RCC 7860 (cell line): ENCODE measurements around the gene DNMT3A.
A peak's percentile ranks its signal among the peaks of the same experiment; 100 is the strongest.

Experiments
- DNase-seq: peaks from one replicate; pipeline ENCODE4 v3.0.0-alpha.2; 2015; ENCODE audit warnings: low spot score
- FAIRE-seq: peaks from 2 replicates; lab custom pipeline; 2012; peaks lifted over from hg19 to GRCh38; lab: Jason Lieb, UNC

DNMT3A gene

GRCh38 chr2:25245141-25245540 is 96.6 kb downstream of the DNMT3A start:
- no peak for DNase-seq
- no peak for FAIRE-seq

GRCh38 chr2:25243995-25244394 is 97.7 kb downstream of the DNMT3A start:
- DNase-seq (no peak), FAIRE-seq (no peak)

GRCh38 chr2:25241452-25241851 is 100.3 kb downstream of the DNMT3A start:
- DNase-seq (no peak), FAIRE-seq (no peak)

- FAIRE-seq (no peak), DNase-seq (no peak)
These were observed 101.1 kb downstream of the DNMT3A start for GRCh38 chr2:25240636-25241035.

GRCh38 chr2:25238920-25239319 is 102.8 kb downstream of the DNMT3A start:
- FAIRE-seq (no peak), DNase-seq (no peak)

GRCh38 chr2:25237764-25238163 is 104.0 kb downstream of the DNMT3A start:
- DNase-seq (no peak), FAIRE-seq (no peak)

- FAIRE-seq (no peak), DNase-seq (no peak)
These were observed 105.0 kb downstream of the DNMT3A start for GRCh38 chr2:25236736-25237135.

- FAIRE-seq (no peak), DNase-seq (no peak)
These were observed 107.0 kb downstream of the DNMT3A start for GRCh38 chr2:25234738-25235137.

GRCh38 chr2:25233916-25234605 is 107.7 kb downstream of the DNMT3A start:
- no peak for DNase-seq
- no peak for FAIRE-seq

GRCh38 chr2:25232248-25232825 is 109.4 kb downstream of the DNMT3A start:
- FAIRE-seq = no peak
- no peak for DNase-seq

GRCh38 chr2:25230948-25231311 is 110.8 kb downstream of the DNMT3A start:
- FAIRE-seq = no peak
- no peak for DNase-seq

GRCh38 chr2:25230198-25230947 is 111.4 kb downstream of the DNMT3A start:
- FAIRE-seq (no peak), DNase-seq (no peak)

- no peak for DNase-seq
- FAIRE-seq = no peak
These were observed 112.2 kb downstream of the DNMT3A start for GRCh38 chr2:25229279-25230197.

- peak; percentile 61 for DNase-seq
- FAIRE-seq = no peak
These were observed 112.9 kb downstream of the DNMT3A start for GRCh38 chr2:25228848-25229278.

- FAIRE-seq (no peak), DNase-seq (no peak)
These were observed 114.1 kb downstream of the DNMT3A start for GRCh38 chr2:25227576-25227975.

GRCh38 chr2:25226827-25227226 is 114.9 kb downstream of the DNMT3A start:
- no peak for FAIRE-seq
- no peak for DNase-seq

GRCh38 chr2:25222477-25223121 is 119.1 kb downstream of the DNMT3A start:
- no peak for FAIRE-seq

GRCh38 chr2:25221579-25221978 is 120.1 kb downstream of the DNMT3A start:
- FAIRE-seq = no peak
- no peak for DNase-seq

More at GRCh38 chr2:25222477-25223121, 119.1 kb downstream of the DNMT3A start:
- DNase-seq = no peak

- no peak for DNase-seq
- FAIRE-seq = no peak
These were observed 121.4 kb downstream of the DNMT3A start for GRCh38 chr2:25220313-25220712.

- FAIRE-seq (no peak), DNase-seq (no peak)
These were observed 122.1 kb downstream of the DNMT3A start for GRCh38 chr2:25219621-25220020.
